EH (cell line): Measurements from ENCODE around the gene GLTPD2.
A peak's percentile ranks its signal among the peaks of the same experiment; 100 is the strongest.
"Not testable (repeated sequence)": the region's sequence is repeated elsewhere in the genome, so short reads cannot be mapped to it uniquely, and the experiment has no call there.

Experiments used
- DNase-seq: peaks from one replicate; pipeline ENCODE4 v3.0.0-alpha.2; 2015; ENCODE audit warnings: low read depth

The GLTPD2 gene

DNA sequence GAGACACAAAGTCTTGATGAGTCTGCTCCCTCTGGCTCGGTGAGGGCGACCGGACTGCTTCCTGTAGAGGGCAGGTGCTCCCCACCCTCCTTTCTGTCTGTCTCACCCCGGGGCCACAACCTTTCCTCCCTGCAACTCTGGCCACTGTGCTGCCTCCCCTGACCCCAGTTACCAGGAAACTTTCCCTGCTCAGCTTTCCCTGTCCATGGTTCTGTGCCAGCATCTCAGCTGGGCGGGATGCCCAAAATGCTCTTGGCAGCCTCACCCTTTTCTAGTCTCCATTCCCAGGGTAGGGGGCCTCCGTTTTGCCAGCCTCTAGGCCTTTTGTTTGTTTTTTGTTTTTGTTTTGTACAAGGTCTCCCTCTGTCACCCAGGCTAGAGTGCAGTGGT is 19.6 kb downstream of the GLTPD2 start:
- peak; percentile 23 for DNase-seq

DNA sequence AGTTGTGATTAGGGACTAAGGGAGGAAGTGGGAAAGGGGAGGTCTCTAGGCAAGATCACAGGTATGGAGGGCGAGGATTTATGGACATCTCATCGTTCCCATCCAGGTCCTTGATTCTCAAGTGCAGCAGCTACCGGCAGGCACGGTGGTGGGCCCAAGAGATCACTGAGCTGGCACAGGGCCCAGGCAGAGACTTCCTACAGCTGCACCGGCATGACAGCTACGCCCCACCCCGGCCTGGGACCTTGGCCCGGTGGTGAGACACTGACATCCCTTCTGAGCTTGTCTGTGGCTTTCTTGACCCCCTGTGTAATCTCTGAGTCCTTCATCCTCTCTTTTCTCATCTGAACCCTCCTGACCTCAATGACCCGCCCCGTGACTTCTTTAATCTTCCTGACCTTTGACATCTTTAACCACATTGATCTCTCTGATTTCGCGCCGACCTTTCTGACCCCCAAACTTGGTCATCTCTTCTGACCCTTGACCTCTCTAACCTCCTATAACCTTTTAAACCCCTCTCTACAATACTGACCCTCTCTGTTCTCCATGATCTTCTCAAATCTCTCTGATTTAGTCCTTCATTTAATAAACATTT is 22.0 kb downstream of the GLTPD2 start:
- no peak for DNase-seq

DNA sequence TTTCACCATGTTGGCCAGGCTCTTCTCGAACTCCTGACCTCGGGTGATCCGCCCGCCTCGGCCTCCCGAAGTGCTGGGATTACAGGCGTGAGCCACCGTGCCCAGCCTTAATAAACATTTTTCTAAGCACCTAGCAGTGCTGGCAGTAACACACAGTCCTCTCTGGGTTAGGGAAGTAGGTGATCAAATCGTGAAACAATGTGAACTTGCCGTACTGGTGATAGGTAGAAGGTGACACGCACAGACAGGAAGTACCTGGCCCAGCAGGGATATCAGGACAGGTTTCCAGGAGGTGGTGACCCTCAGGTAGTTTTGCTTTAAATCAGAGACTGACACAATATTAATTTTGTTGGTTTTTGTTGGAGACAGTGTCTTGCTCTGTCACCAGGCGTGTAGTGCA is 22.7 kb downstream of the GLTPD2 start:
- no peak for DNase-seq

DNA sequence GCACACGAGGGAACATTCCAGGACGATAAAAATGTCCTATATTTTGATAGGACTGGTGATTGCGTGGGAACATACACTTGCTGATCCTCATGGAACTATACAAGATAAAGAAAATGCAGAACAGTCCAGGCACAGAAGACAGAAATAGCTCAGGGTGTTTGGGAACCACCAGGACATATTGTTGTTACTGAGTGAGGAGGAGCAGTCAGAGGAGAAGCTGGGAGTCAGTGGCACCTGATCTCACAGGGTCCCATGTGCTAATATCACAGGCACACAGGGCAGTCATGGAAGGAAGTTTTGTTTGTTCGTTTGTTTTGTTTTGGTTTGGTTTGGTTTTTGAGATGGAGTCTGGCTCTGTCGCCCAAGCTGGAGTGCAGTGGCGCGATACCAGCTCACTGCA is 23.9 kb downstream of the GLTPD2 start:
- no peak for DNase-seq

DNA sequence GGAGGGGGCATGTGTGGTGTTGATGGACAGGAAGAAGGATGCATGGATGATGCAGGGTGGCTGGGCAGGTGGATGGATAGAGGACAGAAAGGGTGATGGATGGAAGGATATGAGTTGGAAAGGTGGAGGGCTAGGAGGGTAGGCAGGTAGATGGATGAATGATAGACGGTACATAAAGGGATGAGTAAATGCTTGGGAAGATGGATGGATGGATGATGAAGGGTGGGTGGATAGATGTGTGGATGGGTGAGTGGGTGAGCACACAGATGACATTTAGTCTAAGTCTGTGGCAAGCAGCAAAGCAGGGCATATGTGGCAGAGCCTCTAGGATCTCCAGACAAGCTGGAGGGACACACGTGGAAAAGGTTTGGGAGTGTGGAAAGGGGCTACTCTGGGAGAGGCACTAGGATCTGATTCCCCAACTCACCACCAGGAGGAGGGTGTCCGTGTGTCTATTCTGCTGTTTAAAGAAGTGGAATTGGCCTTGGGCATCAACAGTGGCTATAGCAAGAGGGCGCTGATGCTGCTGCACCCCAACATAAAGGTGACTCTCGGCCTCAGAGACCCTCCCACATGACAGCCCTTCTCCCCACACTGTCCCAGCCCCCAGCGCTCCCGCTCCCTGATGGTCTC is 26.4 kb downstream of the GLTPD2 start:
- no peak for DNase-seq

DNA sequence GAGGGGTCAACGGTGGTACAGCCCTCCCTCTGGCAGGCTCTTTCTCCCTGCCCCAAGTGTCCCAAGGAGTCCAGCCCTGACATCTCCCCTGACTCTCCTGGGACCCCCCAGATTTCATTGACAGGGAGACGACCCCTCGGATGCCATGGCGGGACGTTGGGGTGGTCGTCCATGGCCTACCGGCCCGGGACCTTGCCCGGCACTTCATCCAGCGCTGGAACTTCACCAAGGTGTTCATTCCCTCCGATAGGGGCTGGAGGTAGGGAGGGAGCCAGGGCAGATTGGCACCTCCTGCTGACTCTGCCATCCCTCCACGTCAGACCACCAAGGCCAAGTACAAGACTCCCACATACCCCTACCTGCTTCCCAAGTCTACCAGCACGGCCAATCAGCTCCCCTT is 28.1 kb downstream of the GLTPD2 start:
- no peak for DNase-seq

DNA sequence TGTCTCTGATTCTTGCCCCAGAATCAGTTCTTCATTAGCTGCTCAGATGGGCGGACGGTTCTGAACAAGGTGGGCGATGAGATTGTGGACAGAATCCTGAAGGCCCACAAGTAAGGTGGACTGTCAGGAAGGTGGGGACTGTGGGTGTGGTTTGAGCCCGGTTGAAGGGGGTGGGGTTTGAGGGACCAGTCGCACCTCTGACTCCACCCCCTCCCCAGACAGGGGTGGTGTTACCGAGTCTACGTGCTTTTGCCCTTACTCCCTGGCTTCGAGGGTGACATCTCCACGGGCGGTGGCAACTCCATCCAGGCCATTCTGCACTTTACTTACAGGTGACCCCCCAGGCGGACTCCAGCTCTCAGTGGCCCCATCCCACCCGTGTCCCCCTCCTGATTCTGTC is 29.5 kb downstream of the GLTPD2 start:
- no peak for DNase-seq

DNA sequence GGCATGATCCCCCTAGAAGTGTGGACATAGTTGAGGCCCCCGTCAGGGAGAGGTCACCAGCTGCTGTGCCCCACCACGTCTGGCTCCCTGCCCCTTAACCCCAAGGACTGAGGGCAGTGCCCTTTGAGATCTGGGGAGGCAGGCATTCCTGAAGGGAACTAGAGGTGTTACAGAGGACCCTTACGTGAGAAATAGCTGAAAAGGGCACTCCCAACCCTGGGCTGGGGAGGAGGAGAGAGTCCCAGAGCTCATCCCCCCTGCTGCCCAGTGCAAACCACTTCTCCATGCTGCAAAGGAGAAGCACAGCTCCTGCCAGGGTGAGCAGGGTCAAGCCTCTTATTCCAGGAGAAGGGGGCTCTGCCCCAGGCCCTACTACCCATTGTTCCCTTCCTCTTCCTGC is 34.1 kb downstream of the GLTPD2 start:
- DNase-seq = no peak

DNA sequence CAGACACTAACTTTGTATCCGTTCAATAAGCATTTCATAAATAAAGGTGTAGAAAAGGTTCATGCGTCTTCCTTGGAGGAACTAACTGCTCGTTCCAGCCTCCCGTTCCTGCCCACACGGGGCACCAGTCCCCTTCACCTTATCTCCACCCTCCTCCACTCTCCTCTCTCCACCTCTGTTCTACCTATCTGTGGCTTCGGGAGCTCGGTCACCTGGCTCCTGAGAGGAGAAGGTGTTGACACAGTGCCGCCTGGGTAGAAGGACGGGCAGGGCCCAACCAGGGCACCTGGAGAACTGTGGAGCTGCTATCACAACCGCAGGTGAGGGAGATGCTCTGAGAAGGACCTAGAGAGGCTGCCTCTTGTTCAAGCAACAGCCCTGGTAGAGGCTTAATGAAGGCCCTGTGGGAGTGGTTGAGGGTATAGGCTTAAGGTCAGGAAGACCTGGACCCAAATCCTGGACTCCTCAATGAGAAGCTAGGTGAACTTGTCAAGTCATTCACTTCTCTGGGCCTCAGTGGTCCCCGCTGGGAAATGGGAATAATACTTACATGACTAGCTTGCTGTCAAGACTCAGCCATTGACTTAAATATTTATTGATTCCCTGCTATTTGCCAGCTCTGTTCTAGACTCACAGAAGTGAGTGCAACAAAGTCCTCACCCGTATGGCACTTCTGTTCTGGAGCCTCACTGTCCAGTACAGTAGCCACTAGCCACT is 34.8 kb downstream of the GLTPD2 start:
- DNase-seq = no peak

DNA sequence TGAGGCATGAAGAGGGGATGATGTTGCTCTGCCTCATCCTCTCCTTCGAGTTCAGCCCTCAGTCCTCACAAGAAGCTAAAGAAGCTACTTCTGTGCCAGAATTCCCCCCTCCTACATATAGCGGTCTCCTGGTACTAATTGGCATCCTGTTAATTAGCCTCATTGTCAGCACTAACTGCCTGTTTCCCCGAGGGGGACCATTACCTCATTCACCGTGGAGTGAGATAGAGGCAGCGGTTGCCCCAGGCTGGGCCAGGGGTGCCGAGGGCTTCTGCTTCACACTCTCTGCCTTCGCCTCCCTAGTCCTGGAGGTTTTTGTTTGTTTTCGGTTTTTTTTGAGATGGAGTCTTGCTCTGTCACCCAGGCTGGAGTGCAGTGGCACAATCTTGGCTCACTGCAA is 38.6 kb downstream of the GLTPD2 start:
- no peak for DNase-seq

DNA sequence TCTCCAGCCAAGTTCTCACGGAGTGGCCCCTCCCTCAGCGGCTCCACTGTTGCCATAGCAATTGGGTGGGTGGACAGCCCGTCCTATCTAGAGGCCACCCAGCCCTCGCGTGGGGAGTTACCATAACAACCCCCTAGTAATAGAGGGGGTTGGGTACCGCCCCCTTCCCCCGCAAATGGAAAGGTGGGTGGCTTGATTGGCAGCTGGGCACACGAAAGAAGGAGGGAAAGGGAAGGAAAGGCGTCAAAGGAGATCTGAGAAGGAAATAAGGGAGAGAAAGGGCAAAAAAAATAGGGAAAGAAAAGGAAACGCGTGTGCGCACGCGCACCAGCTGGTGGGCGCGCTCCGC is 44.0 kb downstream of the GLTPD2 start:
- DNase-seq = not testable (repeated sequence)

DNA sequence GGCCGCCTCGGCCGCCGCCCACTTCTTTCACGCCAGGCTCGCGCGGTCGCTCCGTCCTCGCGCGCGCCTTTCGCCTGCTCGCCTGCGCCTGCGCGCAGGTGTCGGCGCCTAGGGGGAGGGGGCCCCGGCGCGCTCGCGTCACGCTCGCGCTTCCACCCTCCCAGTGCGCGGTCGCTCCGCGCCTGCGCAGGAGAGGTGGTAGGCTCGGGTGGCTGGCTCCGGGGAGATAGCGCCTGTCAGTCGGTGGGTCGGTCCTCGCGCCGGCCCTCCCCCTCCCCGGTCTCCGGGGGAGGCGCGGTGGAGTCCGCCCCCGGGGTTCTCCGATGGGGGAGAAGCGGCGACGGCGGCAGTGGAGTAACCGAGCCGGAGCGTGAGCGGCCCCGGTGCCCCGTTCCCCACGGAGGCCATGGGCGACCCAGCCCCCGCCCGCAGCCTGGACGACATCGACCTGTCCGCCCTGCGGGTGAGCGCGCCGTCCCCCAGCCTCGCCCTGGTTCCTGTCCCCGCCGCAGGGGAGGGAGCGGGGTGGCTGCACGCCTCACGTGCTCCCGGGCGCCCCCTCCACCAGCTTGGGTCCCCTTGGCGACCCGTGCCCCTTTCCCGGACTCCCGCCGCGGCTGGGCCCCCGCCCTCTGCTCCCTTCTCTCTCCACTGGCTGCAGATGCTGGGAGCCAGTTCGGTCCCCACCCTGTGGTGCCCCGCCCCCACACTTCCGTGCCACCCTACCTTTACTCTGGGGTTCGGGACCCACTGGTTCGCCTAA is 44.6 kb downstream of the GLTPD2 start, which contains the start of gene MINK1:
MINK1 (plus strand) TSS at position 163 of the 763 bp plus-strand sequence; CDS start at position 407, 244 bp downstream.
- DNase-seq = peak; percentile 93

DNA sequence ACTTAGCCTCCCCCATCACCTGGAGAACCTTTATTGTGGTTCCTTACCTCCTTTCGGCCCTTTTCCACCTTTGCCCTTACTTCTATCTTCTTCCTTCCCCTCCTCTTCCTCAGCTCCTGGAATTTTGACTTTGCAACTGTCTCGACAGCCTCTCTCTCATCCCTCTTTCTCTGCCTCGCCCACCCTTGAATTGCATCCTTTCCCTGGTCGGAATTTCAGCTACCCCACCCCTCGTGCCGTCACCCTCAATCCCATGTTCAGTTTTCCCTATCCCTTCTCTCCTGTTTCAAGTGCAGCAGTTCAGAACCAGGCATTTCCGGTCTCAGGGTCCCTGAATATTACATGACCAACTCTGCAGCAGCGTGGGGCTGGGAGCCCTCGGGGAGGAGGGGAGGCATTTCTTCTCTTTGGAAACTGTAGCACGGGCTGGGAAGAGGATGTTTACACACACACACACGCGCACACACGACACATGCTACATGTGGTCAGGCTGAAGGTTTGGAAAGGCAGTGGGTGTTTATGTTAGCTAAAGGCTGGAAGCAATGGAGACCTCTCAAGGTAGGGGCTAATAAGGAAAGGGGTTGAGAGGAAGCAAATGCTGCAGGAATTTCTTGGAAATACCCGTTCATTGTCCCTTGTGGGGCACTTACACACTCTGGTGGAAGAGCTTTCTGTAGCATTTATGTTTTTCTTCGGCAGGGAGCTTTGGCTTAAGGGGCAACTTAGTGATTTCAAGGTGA is 45.3 kb downstream of the GLTPD2 start:
- peak; percentile 78 for DNase-seq

DNA sequence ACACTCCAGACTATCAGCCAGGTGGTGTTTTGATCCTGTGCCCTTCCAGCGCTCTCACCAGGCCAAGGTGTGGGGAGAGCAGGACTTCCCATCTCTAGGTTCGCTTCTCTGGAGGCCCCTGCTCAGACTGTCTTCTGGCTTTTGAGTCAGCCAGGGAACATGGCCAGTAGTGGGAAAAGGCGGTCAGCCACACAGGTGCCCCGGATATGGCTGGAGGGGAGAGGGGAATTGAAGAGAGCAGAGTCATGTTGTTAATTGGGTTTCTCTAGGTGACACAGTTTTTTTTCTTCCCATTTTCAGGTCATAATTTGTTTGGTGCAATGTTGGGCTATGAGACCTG is 45.9 kb downstream of the GLTPD2 start:
- DNase-seq = no peak

DNA sequence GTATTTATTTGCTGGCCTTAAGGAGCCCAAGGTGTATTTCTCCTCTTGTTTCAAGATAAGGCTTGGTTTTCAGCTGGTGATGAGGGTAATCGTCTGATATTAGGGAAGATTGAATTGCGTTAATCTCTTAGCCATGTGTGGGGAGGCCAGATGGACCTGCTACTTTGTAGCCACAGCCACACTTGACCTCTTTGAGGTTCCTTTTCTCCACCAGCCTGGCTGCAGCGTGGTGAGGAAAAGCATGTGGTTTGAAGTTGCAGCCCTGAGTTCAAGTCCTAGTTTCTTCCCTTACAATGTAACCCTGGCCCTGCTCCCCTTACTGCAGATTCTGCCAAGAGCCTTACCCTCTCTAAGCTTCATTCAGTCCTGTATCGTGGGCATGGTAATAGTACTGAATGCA is 47.5 kb downstream of the GLTPD2 start:
- no peak for DNase-seq

DNA sequence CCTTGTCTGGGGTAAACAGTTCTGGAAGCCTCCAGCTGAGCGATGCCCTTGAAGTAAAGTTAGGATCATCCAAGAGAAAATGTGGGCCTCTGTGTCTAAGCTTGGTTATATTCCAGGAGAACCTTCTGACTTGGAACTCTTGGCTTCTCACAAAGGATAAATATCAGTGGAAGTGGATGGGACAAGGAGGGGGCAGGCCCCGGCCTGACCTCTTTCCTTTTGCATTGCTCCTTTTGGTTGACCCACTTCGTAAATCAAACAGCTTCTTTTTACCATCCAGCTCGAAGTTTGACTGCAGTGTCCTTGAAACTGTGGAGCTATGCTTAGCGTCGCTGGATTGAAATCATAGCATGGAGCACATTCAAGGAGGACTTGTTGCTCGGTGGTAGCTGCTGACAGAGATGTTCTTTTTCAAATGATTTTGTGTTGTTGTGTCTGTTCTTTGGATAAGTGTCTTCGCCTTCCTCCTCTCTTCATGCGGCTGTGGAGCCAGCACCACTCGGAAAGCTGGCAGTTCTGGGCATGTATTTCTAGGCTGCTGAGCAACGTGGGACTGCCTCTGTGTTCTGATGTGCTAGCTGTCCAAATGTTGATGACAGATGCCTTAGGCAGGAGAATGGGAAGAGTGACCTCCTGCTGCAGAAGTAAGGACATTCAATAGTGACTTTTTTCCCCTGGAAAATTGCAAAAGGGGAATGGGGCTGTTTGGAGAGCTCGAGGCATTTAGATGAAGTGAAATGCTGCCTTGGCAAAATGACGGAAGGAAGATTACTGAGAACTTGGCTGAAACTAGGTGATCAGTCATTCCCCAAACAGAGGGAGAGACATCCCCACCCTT is 48.9 kb downstream of the GLTPD2 start:
- no peak for DNase-seq

DNA sequence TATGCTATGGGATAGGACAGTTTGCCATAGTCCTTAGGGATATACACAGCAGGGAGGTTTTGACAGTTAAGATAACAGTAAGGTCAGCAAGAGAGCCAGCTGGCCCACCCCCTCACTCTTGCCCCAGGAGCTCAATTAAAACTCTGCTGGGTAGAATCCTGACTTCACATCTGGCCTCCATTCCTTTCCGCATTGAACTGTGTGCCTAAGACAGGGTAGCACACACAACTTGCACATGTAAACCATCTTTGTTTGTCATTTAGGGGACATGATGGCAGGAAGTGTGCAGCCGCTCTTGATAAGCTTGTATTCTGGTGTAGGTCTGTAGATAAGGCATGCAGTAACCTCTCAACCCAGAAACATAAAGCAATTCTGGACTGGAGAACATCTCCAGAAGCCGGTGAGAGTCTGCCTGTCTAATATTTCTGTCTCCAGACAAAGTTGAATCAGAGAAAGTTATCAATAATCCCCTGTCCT is 49.6 kb downstream of the GLTPD2 start:
- no peak for DNase-seq

DNA sequence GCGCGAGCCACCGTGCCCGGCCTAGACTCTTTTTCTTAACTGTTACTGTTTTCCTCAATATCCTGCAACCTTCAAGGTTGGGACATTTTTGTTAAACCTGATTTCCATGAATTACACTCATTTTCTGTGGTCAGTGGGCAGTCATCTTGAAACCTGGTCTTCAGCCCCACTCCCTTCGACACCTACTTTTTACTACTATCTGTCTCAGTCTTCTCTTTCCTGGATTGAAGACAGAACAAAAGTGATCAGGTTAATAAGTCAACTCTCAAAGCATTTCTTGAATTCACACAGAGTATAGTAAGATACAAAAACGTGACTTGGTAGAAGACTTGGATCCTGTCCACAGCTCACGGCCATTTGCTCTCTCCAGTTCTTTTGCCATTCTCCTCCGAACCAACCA is 50.5 kb downstream of the GLTPD2 start:
- DNase-seq = no peak
